ENCODE results near the gene HYOU1. TPM values are rescaled to one million over a fixed set of nuclear protein-coding genes. Genes with fewer than 3 reads are reported as not detected.
"Not testable (repeated sequence)": the region's sequence is repeated elsewhere in the genome, so short reads cannot be mapped to it uniquely, and the experiment has no call there.

The HYOU1 gene
- total RNA-seq, 1 donor from 2014 or later = 174 TPM

GRCh38 chr11:119085437-119085847, 28.4 kb upstream of the HYOU1 start:
- no peak for DNase-seq (ENCODE audit: low read depth, low spot score)

- DNase-seq (ENCODE audit: low read depth, low spot score) = peak; percentile 65
Observed at GRCh38 chr11:119084663-119085436, 27.8 kb upstream of the HYOU1 start, which contains the start of gene HMBS. TSS of gene HMBS (plus strand) at chr11:119084881. CDS start at chr11:119085034, 153 bp downstream.

GRCh38 chr11:119081682-119082260, 24.8 kb upstream of the HYOU1 start:
- no peak for DNase-seq (ENCODE audit: low read depth, low spot score)

- no peak for DNase-seq (ENCODE audit: low read depth, low spot score)
Observed at GRCh38 chr11:119078675-119079420, 21.8 kb upstream of the HYOU1 start.

- no peak for DNase-seq (ENCODE audit: low read depth, low spot score)
Observed at GRCh38 chr11:119077839-119078238, 20.8 kb upstream of the HYOU1 start.

- DNase-seq (ENCODE audit: low read depth, low spot score) = peak; percentile 89
Observed at GRCh38 chr11:119067371-119068222, 10.6 kb upstream of the HYOU1 start, which contains the start of gene VPS11. TSS of gene VPS11 (plus strand) at chr11:119067818. CDS start at chr11:119067824, 6 bp downstream.

GRCh38 chr11:119065369-119065768, 8.4 kb upstream of the HYOU1 start:
- DNase-seq (ENCODE audit: low read depth, low spot score) = no peak

- no peak for DNase-seq (ENCODE audit: low read depth, low spot score)
Observed at GRCh38 chr11:119062779-119063178, 5.8 kb upstream of the HYOU1 start.

- DNase-seq (ENCODE audit: low read depth, low spot score) = no peak
Observed at GRCh38 chr11:119061256-119061655, 4.3 kb upstream of the HYOU1 start.

GRCh38 chr11:119059128-119059527, 2.1 kb upstream of the HYOU1 start:
- not testable (repeated sequence) for DNase-seq (ENCODE audit: low read depth, low spot score)

GRCh38 chr11:119056421-119056999, 495 bp downstream of the HYOU1 start:
- no peak for DNase-seq (ENCODE audit: low read depth, low spot score)

GRCh38 chr11:119055901-119056300, 1.1 kb downstream of the HYOU1 start:
- DNase-seq (ENCODE audit: low read depth, low spot score) = no peak

- DNase-seq (ENCODE audit: low read depth, low spot score) = no peak
Observed at GRCh38 chr11:119054418-119054817, 2.6 kb downstream of the HYOU1 start.

- DNase-seq (ENCODE audit: low read depth, low spot score) = no peak
Observed at GRCh38 chr11:119052163-119052814, 4.7 kb downstream of the HYOU1 start.

- DNase-seq (ENCODE audit: low read depth, low spot score) = no peak
Observed at GRCh38 chr11:119051440-119052162, 5.4 kb downstream of the HYOU1 start.

- DNase-seq (ENCODE audit: low read depth, low spot score) = no peak
Observed at GRCh38 chr11:119049081-119049480, 7.9 kb downstream of the HYOU1 start.

GRCh38 chr11:119048644-119049043, 8.4 kb downstream of the HYOU1 start:
- DNase-seq (ENCODE audit: low read depth, low spot score) = no peak

- no peak for DNase-seq (ENCODE audit: low read depth, low spot score)
Observed at GRCh38 chr11:119047205-119047604, 9.8 kb downstream of the HYOU1 start.

- DNase-seq (ENCODE audit: low read depth, low spot score) = no peak
Observed at GRCh38 chr11:119046489-119046888, 10.5 kb downstream of the HYOU1 start.

- DNase-seq (ENCODE audit: low read depth, low spot score) = no peak
Observed at GRCh38 chr11:119044708-119045107, 12.3 kb downstream of the HYOU1 start.

All from pulmonary artery endothelial cell (primary cell).